ENCODE data around the gene SH3RF1. TPM values are rescaled to one million over a fixed set of nuclear protein-coding genes. Genes with fewer than 3 reads are reported as not detected.
"Not testable (repeated sequence)": the region's sequence is repeated elsewhere in the genome, so short reads cannot be mapped to it uniquely, and the experiment has no call there.

SH3RF1 gene
- total RNA-seq, 6 experiments from 2014 or later, result 54.5 to 67.1 (median 57.1) TPM

DNA sequence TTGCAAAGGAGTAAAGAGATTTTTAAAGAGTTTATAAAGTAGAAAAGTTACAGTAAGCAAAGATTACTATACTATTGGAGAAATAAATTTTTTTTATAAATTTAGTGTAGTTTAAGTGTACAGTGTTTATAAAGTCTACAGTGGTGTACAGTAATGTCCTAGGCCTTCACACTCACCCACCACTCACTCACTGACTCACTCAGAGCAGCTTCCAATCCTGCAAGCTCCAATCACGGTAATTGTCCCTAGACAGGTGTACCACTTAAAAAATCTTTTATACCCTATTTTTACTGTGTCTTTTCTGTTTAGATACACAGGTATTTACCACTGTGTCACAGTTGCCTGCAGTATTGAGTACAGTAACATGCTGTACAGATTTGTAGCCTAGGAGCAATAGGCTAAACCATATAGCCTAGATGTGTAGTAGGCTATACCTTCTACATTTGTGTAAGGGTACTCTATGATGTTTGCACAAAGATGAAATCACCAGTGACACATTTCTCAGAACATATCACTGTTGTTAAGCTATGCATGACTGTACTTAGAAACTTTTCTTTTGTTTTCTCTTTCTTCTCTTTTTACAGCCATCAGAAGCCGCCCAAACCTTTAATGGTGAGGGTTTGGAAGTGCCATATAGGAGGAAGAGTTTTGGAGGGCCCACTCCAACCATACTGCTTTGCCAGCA, 11.8 kb upstream of the SH3RF1 start:
- H3K9me3 Mint-ChIP-seq, result no peaks in the 10 kb centered on the region
- TF ChIP-seq, protein P1, sequence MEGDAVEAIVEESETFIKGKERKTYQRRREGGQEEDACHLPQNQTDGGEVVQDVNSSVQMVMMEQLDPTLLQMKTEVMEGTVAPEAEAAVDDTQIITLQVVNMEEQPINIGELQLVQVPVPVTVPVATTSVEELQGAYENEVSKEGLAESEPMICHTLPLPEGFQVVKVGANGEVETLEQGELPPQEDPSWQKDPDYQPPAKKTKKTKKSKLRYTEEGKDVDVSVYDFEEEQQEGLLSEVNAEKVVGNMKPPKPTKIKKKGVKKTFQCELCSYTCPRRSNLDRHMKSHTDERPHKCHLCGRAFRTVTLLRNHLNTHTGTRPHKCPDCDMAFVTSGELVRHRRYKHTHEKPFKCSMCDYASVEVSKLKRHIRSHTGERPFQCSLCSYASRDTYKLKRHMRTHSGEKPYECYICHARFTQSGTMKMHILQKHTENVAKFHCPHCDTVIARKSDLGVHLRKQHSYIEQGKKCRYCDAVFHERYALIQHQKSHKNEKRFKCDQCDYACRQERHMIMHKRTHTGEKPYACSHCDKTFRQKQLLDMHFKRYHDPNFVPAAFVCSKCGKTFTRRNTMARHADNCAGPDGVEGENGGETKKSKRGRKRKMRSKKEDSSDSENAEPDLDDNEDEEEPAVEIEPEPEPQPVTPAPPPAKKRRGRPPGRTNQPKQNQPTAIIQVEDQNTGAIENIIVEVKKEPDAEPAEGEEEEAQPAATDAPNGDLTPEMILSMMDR (IDR thresholded peaks at IDR 0.05), result no peak
- H3K36me3 Mint-ChIP-seq (ENCODE audit: low read depth), result no peaks in the 10 kb centered on the region
- peaks cover 45% of the 10 kb centered on the region for H3K4me1 Mint-ChIP-seq (ENCODE audit: low read depth)
- no peaks in the 10 kb centered on the region; the same call in 1 of the 2 replicates for H3K27me3 Mint-ChIP-seq (ENCODE audit: insufficient read depth)
- H3K27ac Mint-ChIP-seq, result peak overlapping the region; percentile 90
- DNase-seq, result peak; percentile 65
- peak overlapping the region; percentile 77 for H3K4me3 Mint-ChIP-seq

DNA sequence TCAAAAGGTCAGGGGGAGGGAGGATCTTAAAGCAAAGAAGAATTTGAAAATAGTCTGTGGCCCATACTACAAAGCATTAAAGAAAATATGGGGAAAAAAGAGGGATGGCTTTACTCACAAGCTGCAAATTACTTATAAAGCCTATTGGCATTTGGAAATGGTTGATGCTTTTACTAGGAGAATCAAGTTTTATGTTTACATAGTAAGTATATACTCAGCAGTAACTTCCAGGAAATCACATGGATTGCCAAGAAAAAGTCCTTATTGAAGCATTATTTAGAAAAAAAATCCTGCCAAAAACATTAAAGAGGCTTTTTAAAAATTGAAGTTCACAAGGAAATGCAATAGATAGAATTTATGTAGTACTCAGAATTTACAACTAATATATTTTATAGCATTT, 8.4 kb upstream of the SH3RF1 start:
- Mint-ChIP-seq H3K4me3 (no peak overlapping the region), H3K9me3 (no peaks in the 10 kb centered on the region), H3K4me1 (ENCODE audit: low read depth) (peaks cover 55% of the 10 kb centered on the region), H3K27me3 (ENCODE audit: insufficient read depth) (no peaks in the 10 kb centered on the region; the same call in 1 of the 2 replicates), H3K27ac (peak overlapping the region; percentile 1; the same call in 1 of the 2 replicates), H3K36me3 (ENCODE audit: low read depth) (no peaks in the 10 kb centered on the region)
- DNase-seq, result no peak
- TF ChIP-seq, protein P1 (IDR thresholded peaks at IDR 0.05), result no peak

DNA sequence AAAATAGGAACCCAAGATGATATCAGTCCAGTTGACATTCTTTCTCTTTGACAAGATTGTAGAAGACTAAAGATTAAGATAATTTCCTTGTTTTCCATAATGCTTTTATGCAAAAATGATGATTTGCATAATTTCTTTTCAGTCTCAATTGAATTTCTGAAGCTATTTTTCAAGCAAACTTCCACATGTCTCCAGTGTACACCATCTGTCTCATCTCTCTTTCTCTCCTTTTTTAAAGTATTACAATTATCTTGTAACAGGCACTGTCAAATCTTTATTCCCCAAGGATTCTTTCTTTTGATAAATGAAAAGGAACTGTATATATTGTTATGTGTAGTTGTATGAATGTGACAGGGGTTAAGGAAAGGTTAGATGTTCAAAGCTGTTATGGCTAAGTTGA, 7.9 kb upstream of the SH3RF1 start:
- DNase-seq, result no peak
- Mint-ChIP-seq H3K27me3 (ENCODE audit: insufficient read depth) (no peaks in the 10 kb centered on the region; the same call in 1 of the 2 replicates), H3K27ac (peak overlapping the region; percentile 1; the same call in 1 of the 2 replicates)

DNA sequence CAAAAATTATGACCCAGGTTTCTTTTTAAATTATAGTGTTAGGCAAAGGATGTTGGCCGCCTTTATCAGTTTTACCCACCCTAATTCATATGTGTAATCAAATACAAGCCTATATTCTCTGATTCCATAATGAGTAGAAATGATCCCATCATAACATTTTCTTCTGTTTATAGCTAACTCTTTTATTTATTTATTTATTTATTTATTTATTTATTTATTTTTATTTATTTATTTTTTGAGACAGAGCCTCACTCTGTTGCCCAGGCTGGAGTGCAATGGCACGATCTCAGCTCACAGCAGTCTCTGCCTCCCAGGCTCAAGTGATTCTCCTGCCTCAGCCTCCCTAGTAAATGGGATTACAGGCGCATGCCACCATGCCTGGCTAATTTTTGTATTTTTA, 7.1 kb upstream of the SH3RF1 start:
- H3K4me1 Mint-ChIP-seq (ENCODE audit: low read depth), result peaks cover 48% of the 10 kb centered on the region
- not testable (repeated sequence) for DNase-seq; H3K4me3 Mint-ChIP-seq; H3K27me3 Mint-ChIP-seq (ENCODE audit: insufficient read depth); H3K27ac Mint-ChIP-seq; H3K9me3 Mint-ChIP-seq; H3K36me3 Mint-ChIP-seq (ENCODE audit: low read depth)

More for the DNA sequence above, 7.9 kb upstream of the SH3RF1 start:
- H3K9me3 Mint-ChIP-seq, result no peaks in the 10 kb centered on the region
- peaks cover 50% of the 10 kb centered on the region for H3K4me1 Mint-ChIP-seq (ENCODE audit: low read depth)
- H3K4me3 Mint-ChIP-seq, result no peak overlapping the region
- TF ChIP-seq, protein P1 (IDR thresholded peaks at IDR 0.05), result no peak
- H3K36me3 Mint-ChIP-seq (ENCODE audit: low read depth), result no peaks in the 10 kb centered on the region

DNA sequence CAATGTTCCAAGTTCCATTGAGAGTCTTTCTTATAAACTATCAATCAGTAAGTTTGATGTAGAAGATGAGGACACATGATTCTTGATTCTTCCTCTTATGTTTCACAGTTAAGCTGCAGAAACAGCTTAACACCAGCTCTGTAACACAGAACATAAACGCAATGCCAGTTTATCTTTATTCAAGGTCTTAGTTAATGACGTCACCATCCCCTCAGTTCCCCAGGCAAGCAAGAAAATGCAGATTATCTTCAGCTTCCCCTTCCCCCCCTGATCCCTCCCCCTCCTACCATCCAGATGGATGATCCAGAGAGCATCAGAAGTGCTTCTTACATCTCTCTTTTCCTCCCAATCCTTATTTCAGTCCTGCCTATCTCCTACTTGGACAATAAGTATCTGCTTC, 4.4 kb upstream of the SH3RF1 start:
- no peaks in the 10 kb centered on the region for H3K9me3 Mint-ChIP-seq
- H3K27ac Mint-ChIP-seq, result no peak overlapping the region
- H3K36me3 Mint-ChIP-seq (ENCODE audit: low read depth), result no peaks in the 10 kb centered on the region
- TF ChIP-seq, protein P1 (IDR thresholded peaks at IDR 0.05), result no peak
- peaks cover 45% of the 10 kb centered on the region for H3K4me1 Mint-ChIP-seq (ENCODE audit: low read depth)
- H3K27me3 Mint-ChIP-seq (ENCODE audit: insufficient read depth), result no peaks in the 10 kb centered on the region
- no peak for DNase-seq
- H3K4me3 Mint-ChIP-seq, result no peak overlapping the region

DNA sequence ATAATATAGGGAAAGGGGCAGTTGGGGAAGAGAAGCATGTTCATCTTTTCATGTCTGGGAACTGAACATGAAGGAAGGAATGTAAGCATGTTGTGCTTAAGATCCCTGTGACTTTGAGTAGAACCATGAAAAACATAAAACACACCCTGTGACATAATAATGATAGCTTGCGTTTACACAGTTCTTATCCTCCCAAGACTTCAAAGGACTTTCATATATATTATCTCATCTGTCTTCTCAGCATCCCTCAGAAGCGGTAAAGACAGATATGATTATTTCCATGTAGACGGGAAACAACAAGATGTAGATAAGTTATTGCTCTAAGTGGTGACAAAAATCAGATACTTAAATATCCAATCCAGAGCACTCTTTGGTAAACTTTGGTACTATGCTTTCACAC, 3.3 kb upstream of the SH3RF1 start:
- Mint-ChIP-seq H3K4me3 (no peak overlapping the region), H3K4me1 (ENCODE audit: low read depth) (peaks cover 43% of the 10 kb centered on the region), H3K27ac (no peak overlapping the region), H3K36me3 (ENCODE audit: low read depth) (no peaks in the 10 kb centered on the region), H3K27me3 (ENCODE audit: insufficient read depth) (no peaks in the 10 kb centered on the region), H3K9me3 (no peaks in the 10 kb centered on the region)
- DNase-seq, result no peak
- TF ChIP-seq, protein P1 (IDR thresholded peaks at IDR 0.05), result no peak

Data from HFFc6 (cell line).